Measurements from ENCODE around the gene PRR3.

PRR3 gene

GRCh38 chr6:30571075-30571761 lies 14.1 kb downstream of the PRR3 start, which contains the start of gene ABCF1:
Gene ABCF1, plus strand, starts transcription at chr6:30571442. Its CDS starts 46 bp downstream, at chr6:30571488.
- H3K27ac ChIP-seq (replicated peaks) = peak within 1 kb of the TSS; percentile 95
- peak; percentile 96 to 98 for DNase-seq (ENCODE audit: low read depth in 1 of 2, low spot score in 1 of 2)
- H3K4me3 ChIP-seq (replicated peaks; ENCODE audit: insufficient read depth, low read length) = peak within 1 kb of the TSS; percentile 89
- TF ChIP-seq POLR2AphosphoS5 (IDR thresholded peaks at IDR 0.05; ENCODE audit: low read depth) = peak; percentile 89
- peak; percentile 95 for TF ChIP-seq GABPA (IDR thresholded peaks at IDR 0.05; ENCODE audit: low read depth)
- no peak for TF ChIP-seq SPI1 (IDR thresholded peaks at IDR 0.05; ENCODE audit: borderline replicate concordance, low read depth)
- peak; percentile 10 for TF ChIP-seq REST (IDR thresholded peaks at IDR 0.05; ENCODE audit: insufficient replicate concordance, low read depth)
- TF ChIP-seq CTCF (IDR thresholded peaks at IDR 0.05; ENCODE audit: insufficient read depth, low read length) = no peak
- H3K27me3 ChIP-seq (ENCODE audit: insufficient read depth, poor library complexity, severe bottlenecking) = no peaks in the 10 kb centered on the region

GRCh38 chr6:30571762-30572082 lies 14.6 kb downstream of the PRR3 start:
- Histone ChIP-seq H3K27me3 (ENCODE audit: insufficient read depth, poor library complexity, severe bottlenecking) (no peaks in the 10 kb centered on the region), H3K4me3 (replicated peaks; ENCODE audit: insufficient read depth, low read length) (peak overlapping the region; percentile 89), H3K27ac (replicated peaks) (peak overlapping the region; percentile 95)
- DNase-seq (ENCODE audit: low read depth in 1 of 2, low spot score in 1 of 2) = no peak
- TF ChIP-seq GABPA (IDR thresholded peaks at IDR 0.05; ENCODE audit: low read depth) = no peak
- TF ChIP-seq REST (IDR thresholded peaks at IDR 0.05; ENCODE audit: insufficient replicate concordance, low read depth) = no peak
- no peak for TF ChIP-seq CTCF (IDR thresholded peaks at IDR 0.05; ENCODE audit: insufficient read depth, low read length)
- no peak for TF ChIP-seq POLR2AphosphoS5 (IDR thresholded peaks at IDR 0.05; ENCODE audit: low read depth)
- TF ChIP-seq SPI1 (IDR thresholded peaks at IDR 0.05; ENCODE audit: borderline replicate concordance, low read depth) = no peak

GRCh38 chr6:30572148-30572547 lies 15.1 kb downstream of the PRR3 start:
- H3K27me3 ChIP-seq (ENCODE audit: insufficient read depth, poor library complexity, severe bottlenecking) = no peaks in the 10 kb centered on the region
- TF ChIP-seq REST (IDR thresholded peaks at IDR 0.05; ENCODE audit: insufficient replicate concordance, low read depth) (no peak), SPI1 (IDR thresholded peaks at IDR 0.05; ENCODE audit: borderline replicate concordance, low read depth) (no peak)
- H3K4me3 ChIP-seq (replicated peaks; ENCODE audit: insufficient read depth, low read length) = peak overlapping the region; percentile 89
- no peak for DNase-seq (ENCODE audit: low read depth in 1 of 2, low spot score in 1 of 2)
- H3K27ac ChIP-seq (replicated peaks) = peak overlapping the region; percentile 95

All from HL-60 (cell line).